ENCODE results near the gene PLEKHG3. TPM values are rescaled to one million over a fixed set of nuclear protein-coding genes. Genes with fewer than 3 reads are reported as not detected.

Gene PLEKHG3
- total and polyA plus RNA-seq, 2 donors (not counting 1 experiment from before 2014, with no cell fraction given) = 0.17 to 3.0 TPM

- Histone ChIP-seq H3K27ac (ENCODE audit: insufficient read depth, low read length) (no peak overlapping the region), H3K4me2 (ENCODE audit: extremely low read depth, insufficient read depth, low read length) (no peak overlapping the region), H3K4me3 (replicated peaks in 1 of 4; ENCODE audit: control extremely low read depth in 1 of 4, insufficient read depth in 1 of 4, low read depth in 3 of 4, low read length in 4 of 4) (no peak overlapping the region)
Measured at GRCh38 chr14:64795921-64796320, 91.7 kb downstream of the PLEKHG3 start.

GRCh38 chr14:64796369-64796768, 92.1 kb downstream of the PLEKHG3 start:
- H3K4me1 ChIP-seq (ENCODE audit: control insufficient read depth, extremely low read depth, insufficient read depth, low read length) = no peaks in the 10 kb centered on the region
- no peak overlapping the region for H3K4me2 ChIP-seq (ENCODE audit: extremely low read depth, insufficient read depth, low read length)
- H3K79me2 ChIP-seq (ENCODE audit: control insufficient read depth, insufficient read depth, low read length) = no peaks in the 10 kb centered on the region
- H3K4me3 ChIP-seq (replicated peaks in 1 of 4; ENCODE audit: control extremely low read depth in 1 of 4, insufficient read depth in 1 of 4, low read depth in 3 of 4, low read length in 4 of 4) = no peak overlapping the region
- no peaks in the 10 kb centered on the region for H3K36me3 ChIP-seq (ENCODE audit: control insufficient read depth, insufficient read depth, low read length)
- no peak overlapping the region for H3K27ac ChIP-seq (ENCODE audit: insufficient read depth, low read length)
- no peak overlapping the region for H2AFZ ChIP-seq (ENCODE audit: low read length)
- H3K27me3 ChIP-seq (ENCODE audit: control insufficient read depth, insufficient read depth, low read length) = peaks cover 5% of the 10 kb centered on the region
- TF ChIP-seq, protein P1, sequence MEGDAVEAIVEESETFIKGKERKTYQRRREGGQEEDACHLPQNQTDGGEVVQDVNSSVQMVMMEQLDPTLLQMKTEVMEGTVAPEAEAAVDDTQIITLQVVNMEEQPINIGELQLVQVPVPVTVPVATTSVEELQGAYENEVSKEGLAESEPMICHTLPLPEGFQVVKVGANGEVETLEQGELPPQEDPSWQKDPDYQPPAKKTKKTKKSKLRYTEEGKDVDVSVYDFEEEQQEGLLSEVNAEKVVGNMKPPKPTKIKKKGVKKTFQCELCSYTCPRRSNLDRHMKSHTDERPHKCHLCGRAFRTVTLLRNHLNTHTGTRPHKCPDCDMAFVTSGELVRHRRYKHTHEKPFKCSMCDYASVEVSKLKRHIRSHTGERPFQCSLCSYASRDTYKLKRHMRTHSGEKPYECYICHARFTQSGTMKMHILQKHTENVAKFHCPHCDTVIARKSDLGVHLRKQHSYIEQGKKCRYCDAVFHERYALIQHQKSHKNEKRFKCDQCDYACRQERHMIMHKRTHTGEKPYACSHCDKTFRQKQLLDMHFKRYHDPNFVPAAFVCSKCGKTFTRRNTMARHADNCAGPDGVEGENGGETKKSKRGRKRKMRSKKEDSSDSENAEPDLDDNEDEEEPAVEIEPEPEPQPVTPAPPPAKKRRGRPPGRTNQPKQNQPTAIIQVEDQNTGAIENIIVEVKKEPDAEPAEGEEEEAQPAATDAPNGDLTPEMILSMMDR (conservative IDR thresholded peaks at IDR 0.05 in 1 of 2, IDR thresholded peaks at IDR 0.05 in 1 of 2; ENCODE audit: low read depth in 1 of 2, low read length in 2 of 2) = no peak
- TF ChIP-seq EZH2 (IDR thresholded peaks at IDR 0.05; ENCODE audit: low read length, missing control alignments) = no peak
- DNase-seq (ENCODE audit: low read depth in 2 of 2) = no peak
- no peak overlapping the region for H3K9ac ChIP-seq (ENCODE audit: insufficient read depth, low read length)
- no peaks in the 10 kb centered on the region for H3K9me3 ChIP-seq (ENCODE audit: control insufficient read depth, insufficient read depth, low read depth, low read length)
- H4K20me1 ChIP-seq (ENCODE audit: control insufficient read depth, extremely low read depth, insufficient read depth, low read length) = no peaks in the 10 kb centered on the region

More at GRCh38 chr14:64795921-64796320, 91.7 kb downstream of the PLEKHG3 start:
- Histone ChIP-seq H2AFZ (ENCODE audit: low read length) (no peak overlapping the region), H3K27me3 (ENCODE audit: control insufficient read depth, insufficient read depth, low read length) (peaks cover 5% of the 10 kb centered on the region), H3K4me1 (ENCODE audit: control insufficient read depth, extremely low read depth, insufficient read depth, low read length) (no peaks in the 10 kb centered on the region), H3K79me2 (ENCODE audit: control insufficient read depth, insufficient read depth, low read length) (no peaks in the 10 kb centered on the region), H3K9me3 (ENCODE audit: control insufficient read depth, insufficient read depth, low read depth, low read length) (no peaks in the 10 kb centered on the region), H4K20me1 (ENCODE audit: control insufficient read depth, extremely low read depth, insufficient read depth, low read length) (no peaks in the 10 kb centered on the region), H3K9ac (ENCODE audit: insufficient read depth, low read length) (no peak overlapping the region), H3K36me3 (ENCODE audit: control insufficient read depth, insufficient read depth, low read length) (no peaks in the 10 kb centered on the region)
- no peak for TF ChIP-seq EZH2 (IDR thresholded peaks at IDR 0.05; ENCODE audit: low read length, missing control alignments)
- TF ChIP-seq, protein P1 (conservative IDR thresholded peaks at IDR 0.05 in 1 of 2, IDR thresholded peaks at IDR 0.05 in 1 of 2; ENCODE audit: low read depth in 1 of 2, low read length in 2 of 2) = no peak
- DNase-seq (ENCODE audit: low read depth in 2 of 2) = no peak

DNA sequence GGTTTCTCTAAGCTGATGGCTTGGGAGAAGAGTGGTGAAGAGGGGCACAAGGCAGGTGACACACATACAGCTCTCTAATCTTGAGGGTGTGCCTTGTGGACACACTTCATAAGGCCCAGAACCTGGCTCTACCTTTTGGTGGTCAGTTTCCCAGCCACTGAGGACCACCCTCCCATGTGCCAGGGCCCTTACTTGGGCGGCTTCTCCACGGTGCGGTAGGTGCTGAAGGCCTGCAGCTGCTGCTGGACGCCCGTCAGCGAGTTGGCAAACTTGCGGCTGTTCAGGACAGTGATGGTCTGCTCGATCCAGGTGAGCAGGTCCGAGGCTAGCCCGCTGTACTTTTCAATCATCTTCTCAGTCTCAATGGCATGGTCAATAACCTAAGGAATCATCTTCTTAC, 95.3 kb downstream of the PLEKHG3 start:
- Histone ChIP-seq H3K27ac (ENCODE audit: insufficient read depth, low read length) (no peak overlapping the region), H3K9me3 (ENCODE audit: control insufficient read depth, insufficient read depth, low read depth, low read length) (no peaks in the 10 kb centered on the region), H3K79me2 (ENCODE audit: control insufficient read depth, insufficient read depth, low read length) (no peaks in the 10 kb centered on the region), H3K4me1 (ENCODE audit: control insufficient read depth, extremely low read depth, insufficient read depth, low read length) (no peaks in the 10 kb centered on the region), H3K36me3 (ENCODE audit: control insufficient read depth, insufficient read depth, low read length) (no peaks in the 10 kb centered on the region), H3K4me3 (replicated peaks in 1 of 4; ENCODE audit: control extremely low read depth in 1 of 4, insufficient read depth in 1 of 4, low read depth in 3 of 4, low read length in 4 of 4) (no peak overlapping the region), H3K9ac (ENCODE audit: insufficient read depth, low read length) (no peak overlapping the region), H3K27me3 (ENCODE audit: control insufficient read depth, insufficient read depth, low read length) (peaks cover 3% of the 10 kb centered on the region), H4K20me1 (ENCODE audit: control insufficient read depth, extremely low read depth, insufficient read depth, low read length) (no peaks in the 10 kb centered on the region), H2AFZ (ENCODE audit: low read length) (no peak overlapping the region), H3K4me2 (ENCODE audit: extremely low read depth, insufficient read depth, low read length) (no peak overlapping the region)
- no peak for DNase-seq (ENCODE audit: low read depth in 2 of 2)
- TF ChIP-seq EZH2 (IDR thresholded peaks at IDR 0.05; ENCODE audit: low read length, missing control alignments) = no peak
- TF ChIP-seq, protein P1 (conservative IDR thresholded peaks at IDR 0.05 in 1 of 2, IDR thresholded peaks at IDR 0.05 in 1 of 2; ENCODE audit: low read depth in 1 of 2, low read length in 2 of 2) = no peak

Other genes starting within 250 kb of the PLEKHG3 start
- 0.17 and 0.26 TPM in 2 replicates for gene AKAP5, start 238.9 kb upstream of the PLEKHG3 start, total RNA-seq
- 0.19 and 0.30 TPM in 2 replicates for gene AKAP5, start 238.9 kb upstream of the PLEKHG3 start, polyA plus RNA-seq
- gene ZBTB25, start 200.6 kb upstream of the PLEKHG3 start, total RNA-seq = 5.4 and 9.2 TPM in 2 replicates
- gene ZBTB25, start 200.6 kb upstream of the PLEKHG3 start, polyA plus RNA-seq = 4.9 and 7.2 TPM in 2 replicates
- 40.5 and 45.7 TPM in 2 replicates for gene ZBTB1, start 199.7 kb upstream of the PLEKHG3 start, total RNA-seq
- 24.4 and 39.1 TPM in 2 replicates for gene ZBTB1, start 199.7 kb upstream of the PLEKHG3 start, polyA plus RNA-seq
- gene HSPA2, start 163.7 kb upstream of the PLEKHG3 start, total RNA-seq = 9.9 and 12.8 TPM in 2 replicates
- 16.5 and 50.0 TPM in 2 replicates for gene HSPA2, start 163.7 kb upstream of the PLEKHG3 start, polyA plus RNA-seq
- 1.0 and 1.3 TPM in 2 replicates for gene PPP1R36, start 154.5 kb upstream of the PLEKHG3 start, total RNA-seq
- gene PPP1R36, start 154.5 kb upstream of the PLEKHG3 start, polyA plus RNA-seq = 0.37 and 0.87 TPM in 2 replicates
- under 0.01 TPM in 1 of 2 replicates, not detected in the other for gene SPTB, start 175.5 kb downstream of the PLEKHG3 start, total RNA-seq
- gene SPTB, start 175.5 kb downstream of the PLEKHG3 start, polyA plus RNA-seq = 0.01 TPM in 1 of 2 replicates, not detected in the other
- 38.6 and 47.8 TPM in 2 replicates for gene CHURC1, start 210.0 kb downstream of the PLEKHG3 start, total RNA-seq
- 89.5 and 92.3 TPM in 2 replicates for gene CHURC1, start 210.0 kb downstream of the PLEKHG3 start, polyA plus RNA-seq
- gene GPX2, start 238.3 kb downstream of the PLEKHG3 start, total RNA-seq = not detected in 2 replicates
- gene GPX2, start 238.3 kb downstream of the PLEKHG3 start, polyA plus RNA-seq = not detected in 2 replicates

All from fibroblast of lung (primary cell).